ENCODE results near the gene ARRB1.

ARRB1 gene

DNA sequence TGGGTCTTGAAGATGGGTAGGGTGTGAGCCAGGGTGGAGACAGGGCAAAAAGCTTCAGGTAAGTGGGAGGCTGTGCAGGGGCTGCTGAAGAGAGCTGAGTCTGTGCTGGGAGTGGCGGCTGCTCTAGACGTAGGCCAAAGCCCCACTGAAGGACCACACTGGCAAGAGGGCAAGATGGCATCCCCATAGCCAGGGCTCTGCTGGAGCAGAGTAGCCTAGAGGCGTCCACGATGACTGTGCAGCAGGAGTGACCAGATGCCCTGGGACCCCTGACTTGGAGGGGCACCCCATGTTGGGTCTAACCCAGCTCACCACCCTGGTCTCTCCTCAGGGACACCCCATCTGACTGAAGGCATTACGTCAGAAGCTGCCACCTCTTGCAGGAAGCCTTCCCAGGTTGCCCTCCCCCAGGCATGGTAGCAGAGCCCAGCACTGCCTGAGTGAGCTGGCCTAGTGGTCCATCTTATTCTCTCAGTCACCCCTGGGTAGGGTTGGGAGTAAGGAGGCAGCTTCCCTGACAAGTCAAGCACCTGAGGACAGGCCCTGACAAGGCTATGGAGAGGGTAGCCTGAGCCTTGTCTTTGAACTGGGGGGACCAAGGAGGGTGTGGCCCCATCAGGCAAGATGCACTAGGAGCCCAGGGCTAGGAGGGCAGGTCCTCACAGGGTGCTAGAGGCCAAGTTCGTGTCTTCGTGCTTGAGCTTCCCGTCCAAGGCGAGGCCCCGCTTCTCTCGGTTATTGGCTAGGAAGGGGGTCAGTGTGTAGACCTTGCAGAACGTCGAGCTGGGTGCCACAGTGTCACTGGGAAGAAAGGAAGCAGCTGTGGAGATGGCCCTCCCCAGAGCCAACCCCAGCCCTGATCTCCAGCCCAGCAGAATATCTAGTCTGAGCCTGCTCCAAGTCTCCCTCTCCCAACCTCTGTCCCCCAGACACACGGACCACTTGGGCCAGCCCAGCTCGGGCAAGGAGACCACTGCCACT, 77.8 kb downstream of the ARRB1 start:
- no peak for DNase-seq

DNA sequence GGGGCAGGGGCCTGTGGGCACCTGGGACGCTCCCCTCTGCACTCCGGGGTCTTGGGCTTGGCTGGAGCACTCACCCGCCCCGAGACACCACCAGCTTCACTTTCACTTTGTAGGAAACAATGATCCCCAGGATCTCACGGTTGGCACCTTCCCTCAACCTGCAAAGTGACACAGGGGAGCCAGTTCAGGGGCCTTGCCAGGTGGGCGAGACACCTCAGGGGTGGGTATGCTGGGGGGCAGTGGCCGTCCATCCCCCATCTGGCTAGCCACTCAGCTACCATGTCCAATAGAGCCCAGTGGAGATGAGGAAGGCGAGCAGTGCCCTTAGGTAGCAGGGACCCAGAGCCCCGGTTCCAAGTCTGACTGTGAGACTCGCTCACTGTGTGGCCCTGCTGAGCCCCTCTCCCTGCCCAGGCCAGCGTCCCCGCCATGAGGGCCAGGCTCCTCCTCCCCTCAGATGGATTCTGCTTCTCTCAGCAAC, 78.6 kb downstream of the ARRB1 start:
- DNase-seq, result no peak

DNA sequence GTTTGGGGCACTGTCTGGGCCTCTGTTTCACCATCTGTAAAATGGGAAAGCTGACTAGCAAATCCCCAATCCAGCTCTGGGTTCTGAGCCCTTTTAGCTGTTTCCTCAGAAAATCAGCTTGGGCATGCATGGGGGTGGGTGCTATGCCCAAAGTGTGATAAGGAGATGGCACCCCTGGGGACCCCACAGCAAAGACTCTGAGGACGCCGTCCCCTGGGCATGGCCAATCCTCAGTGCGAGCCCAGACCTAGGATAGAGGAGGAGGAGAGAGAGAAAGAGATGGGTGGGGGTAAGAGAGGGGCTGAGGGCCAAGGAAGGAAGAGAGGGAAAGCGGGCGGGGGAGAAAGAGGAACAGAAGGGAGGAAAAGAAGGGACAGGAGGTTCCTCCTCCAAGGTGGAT, 79.1 kb downstream of the ARRB1 start:
- no peak for DNase-seq

DNA sequence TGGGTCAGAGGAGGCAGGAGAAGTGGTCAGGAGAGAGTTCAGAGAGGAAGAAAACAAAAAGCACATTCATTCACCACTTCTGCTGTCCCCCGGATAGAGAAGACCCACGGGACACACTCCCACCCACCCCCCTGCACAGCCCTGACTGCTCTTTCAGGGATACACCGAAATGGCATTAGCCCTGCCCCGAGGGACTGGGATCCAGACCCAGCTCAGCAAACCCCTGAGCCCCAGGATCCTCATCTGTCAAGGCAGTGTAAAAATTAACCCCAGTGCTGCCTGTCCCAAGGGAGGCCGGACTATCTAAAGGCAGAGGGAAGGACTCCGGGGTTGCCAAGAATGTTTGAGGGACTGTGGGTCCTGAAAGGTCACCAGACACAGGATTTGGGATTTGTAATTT, 79.7 kb downstream of the ARRB1 start:
- DNase-seq, result no peak

DNA sequence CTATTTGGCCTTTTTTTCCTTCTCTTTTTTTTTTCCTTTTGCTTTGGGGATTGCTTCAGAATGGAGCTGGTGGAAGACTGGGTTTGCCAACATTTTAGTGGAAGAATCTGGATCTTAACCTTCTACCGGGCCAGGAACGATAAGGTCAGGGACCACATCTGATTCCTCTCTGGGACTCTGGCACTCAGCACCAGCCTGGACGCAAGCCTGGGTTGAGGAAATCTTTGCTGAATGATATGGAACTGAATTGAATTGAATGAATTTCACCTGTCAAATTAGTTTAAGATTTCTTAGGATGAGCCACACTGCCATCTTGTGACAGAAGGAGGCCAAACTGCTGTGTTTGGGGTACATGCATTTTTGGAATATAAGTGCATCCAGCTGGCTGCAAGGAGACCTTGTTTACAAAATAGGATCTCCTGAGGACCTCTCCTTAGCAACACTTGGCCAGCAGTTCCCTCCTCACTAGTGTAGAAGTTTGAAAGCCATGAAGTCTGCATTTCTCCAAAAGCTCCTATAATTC, 80.5 kb downstream of the ARRB1 start:
- peak in 1 of 2 donors; percentile 44 for DNase-seq

DNA sequence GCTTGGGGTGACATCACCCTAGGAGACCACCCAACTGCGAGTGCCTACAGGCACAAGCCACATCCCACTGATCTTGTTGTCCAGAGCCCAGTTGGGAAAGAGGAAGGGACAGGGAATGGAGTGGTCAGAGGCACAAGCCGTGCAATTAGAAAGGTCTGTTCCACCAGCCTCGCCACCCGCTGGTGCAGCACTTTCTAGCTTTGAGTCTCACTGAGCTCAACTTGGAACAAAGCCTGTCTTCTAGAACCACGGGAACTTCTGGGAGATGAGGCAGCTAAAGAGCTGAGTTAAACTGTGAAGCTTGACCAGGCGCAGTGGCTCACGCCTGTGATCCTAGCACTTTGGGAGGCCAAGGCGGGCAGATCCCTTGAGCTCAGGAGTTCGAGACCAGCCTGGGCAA, 81.6 kb downstream of the ARRB1 start:
- no peak for DNase-seq

DNA sequence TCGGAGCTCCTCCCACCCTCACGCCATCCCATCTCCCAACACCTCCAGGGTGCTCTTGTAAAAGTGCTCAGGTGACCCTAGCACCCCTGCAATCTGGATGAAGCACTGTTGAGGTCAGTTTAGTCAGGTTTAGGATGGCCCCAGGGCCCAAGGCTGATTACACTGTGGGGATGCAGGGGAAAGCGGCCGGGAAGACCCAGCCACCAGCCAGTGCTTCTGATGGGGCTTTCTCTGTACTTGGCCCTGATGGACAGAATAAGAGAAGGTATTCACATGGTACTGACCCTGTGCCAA, 82.1 kb downstream of the ARRB1 start:
- no peak for DNase-seq

DNA sequence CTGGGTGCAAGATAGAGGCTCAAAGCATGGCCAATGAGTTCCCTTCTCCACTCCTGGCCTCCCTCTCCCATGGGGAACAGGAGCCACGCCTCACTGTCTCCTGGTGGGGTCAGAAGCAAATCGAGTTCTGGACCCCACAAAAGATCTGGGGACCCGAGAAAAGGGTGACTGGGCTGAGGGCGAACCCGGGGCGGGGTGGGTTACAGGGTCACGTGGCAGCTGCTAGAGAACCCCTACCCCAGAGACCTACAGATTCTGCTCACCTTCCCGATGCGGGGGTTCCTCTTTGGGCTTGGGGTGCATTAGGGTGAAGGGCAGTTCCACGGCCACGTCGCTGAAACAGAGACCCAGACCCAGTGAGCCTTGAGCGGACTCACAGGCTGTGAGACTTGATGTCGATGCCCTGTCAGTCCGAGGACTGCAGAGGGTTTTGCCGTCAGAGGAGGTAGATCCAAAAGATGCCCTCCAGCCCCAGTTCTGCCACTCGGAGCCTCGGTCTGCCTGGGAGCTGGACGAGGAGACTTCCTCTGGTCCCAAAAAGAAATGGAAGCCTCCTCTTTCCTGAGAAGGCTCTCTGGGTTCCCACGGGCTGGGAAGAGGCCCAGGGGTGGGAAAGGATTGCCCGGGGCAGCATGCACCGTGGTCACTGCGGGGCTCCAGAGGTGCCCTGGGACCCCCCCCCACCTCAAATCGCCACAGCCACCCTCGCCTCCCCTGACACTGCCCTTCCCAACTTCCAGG, 82.7 kb downstream of the ARRB1 start:
- no peak for DNase-seq

DNA sequence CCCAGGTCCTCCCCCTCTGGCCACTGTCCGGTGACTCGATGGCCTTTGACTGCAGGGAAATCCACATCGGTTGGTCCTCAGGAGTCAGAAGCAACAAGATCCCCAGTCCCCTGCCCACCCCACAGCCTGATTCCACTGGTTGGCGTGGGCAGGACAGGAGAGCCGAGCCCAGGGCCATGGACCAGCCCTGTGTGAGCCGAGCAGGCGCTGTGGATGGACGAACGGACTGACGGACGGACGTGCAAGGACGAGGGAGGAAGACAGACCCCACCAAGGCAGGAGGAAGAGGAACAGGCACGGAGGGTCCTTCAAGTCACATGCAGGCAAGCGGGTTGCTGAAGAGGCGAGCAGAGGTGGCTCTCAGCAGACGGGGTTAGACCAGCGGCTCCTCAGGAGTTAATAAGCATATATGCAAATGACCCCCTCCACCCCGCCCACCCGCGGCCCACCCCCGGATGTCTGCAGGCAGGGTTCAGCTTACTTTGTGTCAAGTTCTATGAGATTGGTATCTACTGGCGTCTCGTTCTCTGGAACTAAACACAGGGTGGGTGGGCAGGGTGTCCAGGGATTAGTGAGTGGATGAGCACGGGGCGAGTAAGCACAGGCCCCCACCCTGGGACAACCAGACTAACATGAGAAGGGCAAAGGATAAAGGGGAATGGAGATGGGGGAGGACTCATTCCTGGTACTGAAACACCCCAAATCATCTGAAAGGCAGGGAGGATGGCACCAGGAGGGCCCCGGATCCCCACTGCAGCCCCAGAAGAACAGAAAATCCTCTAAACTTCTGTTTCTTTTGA, 84.1 kb downstream of the ARRB1 start:
- no peak for DNase-seq

DNA sequence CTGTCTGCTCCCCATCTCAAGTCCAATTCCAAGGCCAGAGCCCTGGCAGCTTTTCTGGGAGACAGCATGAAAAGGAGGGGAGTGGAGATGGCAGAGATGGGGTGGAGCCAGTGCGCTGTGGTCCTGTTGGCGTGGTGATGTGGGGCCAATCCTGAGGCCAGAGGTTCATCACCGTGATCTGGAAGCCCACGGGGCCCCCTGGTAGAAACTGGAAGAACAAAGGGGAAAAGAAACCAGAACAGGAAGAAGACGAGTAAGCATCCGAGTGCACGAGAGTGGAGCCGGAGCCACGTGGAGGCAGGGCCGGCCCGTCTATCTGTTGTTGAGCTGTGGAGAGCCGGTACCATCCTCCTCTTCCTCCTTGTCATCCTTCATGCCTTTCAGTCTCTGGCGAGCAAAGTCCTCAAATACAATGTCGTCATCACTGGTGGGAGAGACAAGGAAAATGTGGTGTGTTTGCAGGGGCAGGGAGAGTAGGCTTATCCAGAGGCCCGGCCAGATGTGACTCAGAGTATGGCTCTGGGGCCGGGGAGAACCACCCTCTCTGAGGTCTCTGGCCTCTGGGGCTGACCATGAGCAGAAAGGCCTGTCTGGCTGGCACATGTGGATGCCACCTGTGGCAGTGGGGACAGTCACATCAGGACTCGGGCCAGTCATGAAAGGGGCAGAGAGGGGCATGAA, 85.5 kb downstream of the ARRB1 start:
- no peak for DNase-seq

DNA sequence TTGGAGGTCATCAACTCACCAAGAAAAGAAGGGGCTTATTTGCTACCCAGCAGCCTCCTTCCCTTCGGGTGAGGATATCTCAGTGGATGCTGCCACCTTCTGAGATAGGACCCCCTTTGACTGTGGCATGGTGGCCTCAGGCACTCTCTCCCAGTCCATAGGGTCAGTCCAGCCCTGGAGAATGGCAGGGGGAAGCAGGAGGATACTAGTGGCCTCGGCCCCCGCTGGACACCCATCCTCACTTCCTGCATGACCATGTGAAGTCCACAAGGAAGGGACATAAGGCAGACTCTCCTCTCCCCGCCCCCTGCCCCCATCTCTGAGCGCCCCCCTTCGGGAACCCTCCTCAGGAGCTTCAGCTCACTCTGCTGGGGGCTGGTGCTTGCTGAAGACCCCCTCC, 86.5 kb downstream of the ARRB1 start:
- DNase-seq, result no peak

DNA sequence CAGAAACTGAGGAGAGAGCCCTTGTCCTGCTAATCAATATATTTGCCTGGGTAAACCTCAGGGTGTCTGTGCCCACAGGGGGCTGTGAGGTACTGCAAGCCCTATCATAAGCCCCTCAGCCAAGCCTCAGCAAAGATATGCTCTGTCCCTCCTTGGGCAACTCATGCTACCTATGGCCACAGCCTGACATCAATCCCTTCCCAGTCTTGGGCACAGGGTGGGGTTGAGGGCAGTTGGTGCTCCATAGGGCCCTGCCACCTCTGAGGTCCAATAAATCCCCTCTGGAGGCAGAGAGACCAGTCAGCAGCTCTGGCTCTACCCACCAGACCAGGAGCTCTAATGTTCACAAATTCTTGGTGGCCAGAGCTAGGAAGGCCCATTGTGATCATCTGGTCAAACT, 87.1 kb downstream of the ARRB1 start:
- no peak for DNase-seq

DNA sequence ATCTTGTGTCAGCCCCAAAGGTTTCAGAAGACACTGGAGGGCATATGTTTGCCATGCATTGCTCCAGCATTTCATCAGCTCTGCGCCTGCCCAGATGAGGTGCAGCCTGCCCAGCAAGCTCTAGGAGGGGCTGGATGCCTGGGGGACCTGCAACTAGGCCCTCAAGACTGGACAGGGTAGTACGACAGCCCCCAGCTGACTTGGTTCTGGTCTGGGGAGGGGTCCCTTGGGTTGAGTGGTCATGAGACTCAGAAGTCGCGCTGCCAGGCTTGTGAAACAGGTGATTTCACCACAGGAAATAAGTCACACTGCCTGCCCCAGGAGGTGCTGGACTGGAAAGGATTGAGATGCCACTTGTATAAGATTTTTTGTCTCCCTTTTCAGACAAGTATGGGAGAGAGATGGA, 87.5 kb downstream of the ARRB1 start:
- DNase-seq, result peak in 1 of 2 donors; percentile 36

DNA sequence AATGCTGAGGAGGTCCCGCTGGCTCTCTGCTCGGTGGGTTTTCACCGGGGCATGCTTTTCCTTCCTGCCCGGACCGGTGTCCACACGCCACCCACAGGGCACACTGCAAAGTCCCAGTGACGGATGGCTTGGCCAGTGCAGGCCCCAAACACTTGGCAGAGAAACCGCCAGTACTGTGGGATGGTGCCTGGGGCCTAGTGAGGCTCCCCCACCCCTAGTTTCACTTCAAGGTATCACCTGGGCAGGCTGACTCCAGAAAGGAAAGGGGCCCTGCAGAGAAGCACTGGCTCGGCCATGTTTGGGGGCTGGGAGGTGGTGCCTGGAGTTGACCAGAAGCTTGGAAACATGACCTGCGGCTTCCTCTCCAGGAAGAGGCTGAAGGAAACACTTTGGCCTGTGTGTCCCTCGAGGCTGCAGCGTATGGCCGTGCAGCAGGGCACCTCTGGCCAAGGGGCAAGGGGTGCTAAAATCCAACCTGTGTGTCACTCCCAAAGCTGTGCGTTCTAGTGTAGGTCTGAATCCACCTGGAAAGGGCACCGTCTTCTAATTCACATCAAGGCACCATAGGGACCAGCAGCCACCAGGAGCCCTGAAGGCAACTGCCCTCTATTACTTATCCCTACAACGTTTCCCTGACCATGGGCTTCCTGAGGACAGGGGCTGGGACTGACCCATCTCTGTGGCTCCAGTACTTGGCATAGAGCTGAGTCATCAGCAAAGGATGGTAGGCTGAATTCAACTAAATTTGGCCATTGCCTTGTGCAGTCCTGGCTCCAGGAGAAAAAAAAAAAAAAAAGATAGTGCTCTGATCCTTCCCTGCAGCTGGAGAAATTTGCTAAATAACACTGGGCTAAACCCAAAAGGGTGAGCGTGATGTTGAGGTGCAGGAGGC, 88.3 kb downstream of the ARRB1 start:
- no peak for DNase-seq

DNA sequence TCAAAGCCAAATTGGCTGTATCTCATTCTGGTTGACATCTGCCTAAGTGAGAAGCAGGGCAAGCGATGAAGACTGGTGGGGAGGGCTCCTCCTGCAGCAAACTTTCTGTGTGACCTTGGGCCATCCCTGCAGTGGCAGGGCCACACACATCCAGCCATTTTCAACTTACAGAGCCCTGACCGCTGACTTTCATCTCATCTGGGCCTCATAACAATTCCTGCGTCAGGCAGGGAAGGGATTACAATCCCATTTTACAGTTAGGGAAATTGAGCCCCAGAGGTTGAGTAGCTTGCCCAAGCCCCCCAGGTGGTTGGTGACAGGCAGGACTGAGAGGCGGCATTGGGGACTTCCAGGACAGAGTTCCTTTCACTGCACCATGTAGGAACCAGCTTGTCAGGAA, 89.0 kb downstream of the ARRB1 start:
- no peak for DNase-seq

DNA sequence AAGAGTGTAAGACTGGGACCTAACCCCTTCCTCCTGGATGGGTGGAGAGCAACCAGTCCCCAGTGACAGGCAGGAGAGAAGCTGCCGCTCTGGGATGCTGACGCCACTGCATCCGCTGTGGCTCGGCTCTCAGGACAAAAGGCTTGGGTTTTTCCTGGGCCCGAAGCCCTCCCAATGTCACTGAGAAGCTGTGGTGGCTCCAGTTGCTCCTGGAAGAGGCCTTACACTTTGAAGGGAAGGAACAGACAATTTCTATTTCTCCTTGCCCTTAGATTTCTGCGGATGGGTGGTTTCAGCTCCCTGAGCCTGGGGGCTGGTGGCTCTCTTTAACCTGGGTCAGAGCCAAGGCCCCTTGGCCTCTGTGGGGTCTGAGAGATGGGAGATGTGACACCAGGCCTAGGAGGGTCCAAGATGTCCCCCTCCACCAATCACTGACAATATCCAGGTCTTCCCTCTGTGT, 89.5 kb downstream of the ARRB1 start:
- DNase-seq, result no peak

DNA sequence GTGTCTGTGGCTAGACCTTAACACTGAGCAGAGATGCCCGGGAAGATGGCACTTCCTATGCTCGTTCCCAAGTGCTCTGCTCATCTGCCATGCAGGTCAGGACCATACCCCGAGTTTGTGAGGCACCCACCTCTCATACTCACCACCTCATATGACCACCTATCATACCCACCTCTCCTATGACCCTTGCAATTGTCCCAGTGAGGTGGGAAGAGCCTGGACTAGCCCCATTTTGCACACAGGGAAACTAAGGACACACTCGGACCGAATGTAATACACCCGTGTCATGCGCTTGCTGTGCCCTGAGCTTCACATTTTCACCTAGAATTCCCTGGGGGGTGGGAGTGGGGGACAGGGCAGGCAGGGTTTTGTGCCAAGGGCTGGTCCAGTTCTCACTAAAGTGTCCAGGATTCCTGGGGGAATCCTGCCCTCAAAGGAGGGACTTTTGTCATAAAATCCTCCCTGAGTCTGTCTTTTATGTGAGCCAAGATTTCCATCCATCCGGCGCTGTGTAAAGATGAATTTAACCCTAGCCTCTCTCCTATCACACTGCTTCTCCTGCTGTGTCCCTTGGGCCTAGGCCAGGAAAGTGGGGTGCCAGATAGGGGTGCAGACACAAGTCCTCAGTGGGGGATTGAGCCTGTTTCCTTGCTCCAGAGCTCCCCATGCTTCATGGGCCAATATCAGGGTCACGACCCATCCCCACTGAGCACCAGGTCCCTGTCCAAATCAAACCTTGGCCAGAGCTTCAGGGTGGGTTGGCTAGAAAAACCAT, 90.9 kb downstream of the ARRB1 start:
- no peak for DNase-seq

DNA sequence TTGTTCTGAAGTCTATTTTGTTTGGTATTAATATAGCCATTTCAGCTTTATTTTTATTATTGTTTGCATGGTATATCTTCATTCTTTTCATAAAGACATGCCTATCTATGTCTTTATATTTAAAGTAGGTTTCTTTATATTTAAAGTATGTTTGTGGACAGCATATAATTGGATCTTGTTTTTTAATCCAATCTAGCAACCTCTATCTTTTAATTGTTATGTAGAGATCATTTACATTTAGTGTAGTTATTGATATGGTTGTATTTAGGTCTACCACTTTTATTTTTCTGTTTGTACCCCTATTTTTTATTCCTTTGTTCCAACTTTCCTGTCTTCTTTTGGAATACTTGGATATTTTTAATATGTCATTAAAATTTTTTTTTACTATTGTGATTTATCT, 97.1 kb downstream of the ARRB1 start:
- DNase-seq, result no peak

DNA sequence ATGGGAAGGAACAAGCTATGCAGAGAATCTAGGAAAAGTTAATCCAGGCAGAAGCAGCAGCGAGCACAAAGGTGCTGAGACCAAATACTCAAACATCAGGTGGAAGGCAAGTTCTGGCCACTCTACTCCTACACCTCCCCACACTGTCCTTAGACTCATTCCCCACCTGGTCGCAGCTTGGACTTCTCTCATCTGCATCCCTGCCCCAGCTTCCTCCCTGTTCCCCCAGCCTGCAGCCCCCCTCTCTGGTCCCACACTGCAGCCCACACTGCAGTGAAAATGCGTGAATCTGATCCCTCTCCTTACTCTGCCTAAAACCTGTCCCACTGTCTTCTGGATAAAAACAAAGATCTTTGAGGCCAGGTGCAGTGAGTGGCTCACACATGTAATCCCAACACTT, 101.8 kb downstream of the ARRB1 start:
- DNase-seq, result no peak

DNA sequence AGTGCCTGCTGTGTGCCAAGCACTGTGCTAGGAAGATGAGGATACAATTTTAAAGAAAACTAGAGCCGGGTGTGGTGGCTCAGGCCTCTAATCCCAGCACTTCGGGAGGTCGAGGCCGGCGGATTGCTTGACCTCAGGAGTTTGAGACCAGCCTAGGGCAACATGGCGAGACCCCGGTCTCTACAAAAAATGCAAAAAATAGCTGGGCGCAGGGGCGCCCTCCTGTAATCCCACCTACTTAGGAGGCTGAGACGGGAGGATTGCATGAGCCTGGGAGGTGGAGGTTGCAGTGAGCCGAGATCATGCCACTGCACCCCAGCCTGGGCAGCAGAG, 102.6 kb downstream of the ARRB1 start:
- no peak for DNase-seq

Data from CD4-positive, alpha-beta T cell treated with Interleukin-1 beta for 1 hour (primary cell).